Amniotic epithelial cell (primary cell): ENCODE data around the gene ERC1.

Source experiments
- DNase-seq: peaks from one replicate; pipeline ENCODE4 v3.0.0-alpha.2; 2010; ENCODE audit warnings: low read depth

Gene ERC1

GRCh38 chr12:1517007-1517406, 526.0 kb downstream of the ERC1 start:
- DNase-seq, result peak; percentile 83

GRCh38 chr12:1517734-1518525, 526.9 kb downstream of the ERC1 start:
- DNase-seq, result no peak

GRCh38 chr12:1518591-1519516, 527.8 kb downstream of the ERC1 start:
- peak; percentile 57 for DNase-seq

GRCh38 chr12:1519642-1520041, 528.6 kb downstream of the ERC1 start:
- no peak for DNase-seq

- DNase-seq, result no peak
These were observed 532.0 kb downstream of the ERC1 start for GRCh38 chr12:1523046-1523445.

GRCh38 chr12:1523558-1524050, 532.6 kb downstream of the ERC1 start:
- no peak for DNase-seq

- DNase-seq, result no peak
These were observed 534.8 kb downstream of the ERC1 start for GRCh38 chr12:1525858-1526257.

- peak; percentile 54 for DNase-seq
These were observed 536.8 kb downstream of the ERC1 start for GRCh38 chr12:1527789-1528188.

GRCh38 chr12:1528791-1529190, 537.8 kb downstream of the ERC1 start:
- DNase-seq, result no peak

- no peak for DNase-seq
These were observed 538.3 kb downstream of the ERC1 start for GRCh38 chr12:1529228-1529861.

GRCh38 chr12:1529862-1530591, 539.0 kb downstream of the ERC1 start:
- no peak for DNase-seq

GRCh38 chr12:1530592-1531152, 539.6 kb downstream of the ERC1 start:
- DNase-seq, result no peak

- DNase-seq, result no peak
These were observed 540.2 kb downstream of the ERC1 start for GRCh38 chr12:1531153-1531653.

- DNase-seq, result no peak
These were observed 540.8 kb downstream of the ERC1 start for GRCh38 chr12:1531654-1532374.

GRCh38 chr12:1532375-1533165, 541.5 kb downstream of the ERC1 start:
- DNase-seq, result no peak

GRCh38 chr12:1533205-1533601, 542.2 kb downstream of the ERC1 start:
- peak; percentile 34 for DNase-seq

GRCh38 chr12:1533602-1534304, 542.7 kb downstream of the ERC1 start:
- no peak for DNase-seq

GRCh38 chr12:1534748-1535147, 543.7 kb downstream of the ERC1 start:
- DNase-seq, result no peak

- no peak for DNase-seq
These were observed 545.8 kb downstream of the ERC1 start for GRCh38 chr12:1536817-1537216.
